Uterus (tissue), 4 donors: ENCODE results near the gene UQCR10. TPM values are rescaled to one million over a fixed set of nuclear protein-coding genes. Genes with fewer than 3 reads are reported as not detected.
A peak's percentile ranks its signal among the peaks of the same experiment; 100 is the strongest.

ENCODE experiments used
- DNase-seq, 2 donors: peaks; one replicate each; pipeline ENCODE4 v3.0.0-alpha.2; 2019 to 2020
- H3K27ac ChIP-seq, 2 donors: fragments of 200-600 bp; sonication (generic); 1 replicate in 1 of 2; 2 replicates in 1 of 2; pipeline ENCODE4 v1.5.1; 2016 to 2018
- H3K27me3 ChIP-seq, 2 donors: fragments of 200-600 bp; sonication (generic); one replicate each; pipeline ENCODE4 v1.5.1; 2018 to 2019; ENCODE audit warnings: control low read depth in 1 of 2
- H3K36me3 ChIP-seq, 2 donors: fragments of 200-600 bp; sonication (generic); one replicate each; pipeline ENCODE4 v1.5.1; 2019; ENCODE audit warnings: control low read depth in 1 of 2
- H3K4me1 ChIP-seq, 2 donors: fragments of 200-600 bp; sonication (generic); one replicate each; pipeline ENCODE4 v1.5.1; 2018 to 2019; ENCODE audit warnings: control low read depth in 1 of 2
- H3K4me3 ChIP-seq, 2 donors: fragments of 200-600 bp; sonication (generic); 1 replicate in 1 of 2; 2 replicates in 1 of 2; pipeline ENCODE4 v1.5.1; 2018 to 2019; ENCODE audit warnings: mild to moderate bottlenecking in 1 of 2
- H3K9me3 ChIP-seq, 2 donors: fragments of 200-600 bp; sonication (generic); one replicate each; pipeline ENCODE4 v1.5.1; 2019; ENCODE audit warnings: control low read depth in 1 of 2
- POLR2A ChIP-seq, 2 donors: fragments of 450-650 bp; IDR thresholded peaks; one replicate each; pipeline ENCODE4 v1.6.1; 2016; ENCODE audit warnings: antibody characterized with exemption in 2 of 2, mild to moderate bottlenecking in 1 of 2, moderate library complexity in 1 of 2
- intact Hi-C: fragments of 100-400 bp; cut with DNase I; formaldehyde crosslinking; loops from one replicate; pipeline ENCODE4 v1.15.1; 2023; ENCODE audit warnings: low total_unique reads
- total RNA-seq, 4 donors: library from RNA; depleted of rRNA in 3 of 4; stranded (reverse); fragments of >200 nt in 3 of 4; gene quantifications; one replicate each; pipeline versions ENCODE4 v1.1.0 to v1.2.4, GENCODE V29; 2014 to 2023
- TF ChIP-seq, protein P1 (sequence below), 4 experiments: fragments of 200-600 bp in 2 of 4; fragments of 450-650 bp in 2 of 4; sonication (generic) in 2 of 4; IDR thresholded peaks; one replicate each; pipeline ENCODE4 v1.5.1; 2016 to 2019; ENCODE audit warnings: antibody characterized with exemption in 4 of 4, mild to moderate bottlenecking in 2 of 4, moderate library complexity in 1 of 4
- donor health status: DM: yes; HTN: yes; CAD: no.

Gene UQCR10
- total RNA-seq, 4 donors from 2014 or later: 6.2 to 49.7 (median 41.7) TPM

GRCh38 chr22:29813563-29813962 lies 46.4 kb downstream of the UQCR10 start:
- H3K27me3 ChIP-seq: no peaks in the 10 kb centered on the region
- H3K9me3 ChIP-seq: no peaks in the 10 kb centered on the region
- H3K27ac ChIP-seq: no peak overlapping the region
- H3K36me3 ChIP-seq: no peaks in the 10 kb centered on the region
- intact Hi-C loops: no loop called here
- DNase-seq: no peak
- H3K4me1 ChIP-seq: no peaks in the 10 kb centered on the region
- TF ChIP-seq, protein P1, sequence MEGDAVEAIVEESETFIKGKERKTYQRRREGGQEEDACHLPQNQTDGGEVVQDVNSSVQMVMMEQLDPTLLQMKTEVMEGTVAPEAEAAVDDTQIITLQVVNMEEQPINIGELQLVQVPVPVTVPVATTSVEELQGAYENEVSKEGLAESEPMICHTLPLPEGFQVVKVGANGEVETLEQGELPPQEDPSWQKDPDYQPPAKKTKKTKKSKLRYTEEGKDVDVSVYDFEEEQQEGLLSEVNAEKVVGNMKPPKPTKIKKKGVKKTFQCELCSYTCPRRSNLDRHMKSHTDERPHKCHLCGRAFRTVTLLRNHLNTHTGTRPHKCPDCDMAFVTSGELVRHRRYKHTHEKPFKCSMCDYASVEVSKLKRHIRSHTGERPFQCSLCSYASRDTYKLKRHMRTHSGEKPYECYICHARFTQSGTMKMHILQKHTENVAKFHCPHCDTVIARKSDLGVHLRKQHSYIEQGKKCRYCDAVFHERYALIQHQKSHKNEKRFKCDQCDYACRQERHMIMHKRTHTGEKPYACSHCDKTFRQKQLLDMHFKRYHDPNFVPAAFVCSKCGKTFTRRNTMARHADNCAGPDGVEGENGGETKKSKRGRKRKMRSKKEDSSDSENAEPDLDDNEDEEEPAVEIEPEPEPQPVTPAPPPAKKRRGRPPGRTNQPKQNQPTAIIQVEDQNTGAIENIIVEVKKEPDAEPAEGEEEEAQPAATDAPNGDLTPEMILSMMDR (IDR thresholded peaks at IDR 0.05): no peak
- TF ChIP-seq POLR2A (IDR thresholded peaks at IDR 0.05): no peak
- H3K4me3 ChIP-seq: no peak overlapping the region

DNA sequence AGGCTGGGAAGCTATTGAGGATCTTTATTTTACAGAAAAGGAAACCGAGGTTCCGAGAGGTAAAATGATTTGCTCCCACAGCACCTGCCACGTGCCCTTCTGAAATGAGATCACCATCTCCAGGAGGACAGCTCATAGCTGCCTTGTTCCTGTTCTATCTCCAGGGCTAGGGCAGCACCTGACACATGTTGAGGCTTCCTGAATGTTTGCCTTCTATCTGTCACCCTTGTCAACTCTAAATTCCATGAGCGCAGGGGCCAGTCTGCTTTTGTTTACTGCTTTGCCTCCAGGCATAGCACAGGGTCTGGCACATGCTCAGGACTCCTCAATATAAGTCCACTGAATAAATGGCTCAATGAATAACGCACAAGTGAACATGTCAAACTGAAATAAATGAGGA lies 46.8 kb downstream of the UQCR10 start:
- Histone ChIP-seq H3K9me3 (no peaks in the 10 kb centered on the region), H3K4me1 (no peaks in the 10 kb centered on the region), H3K36me3 (no peaks in the 10 kb centered on the region), H3K4me3 (no peak overlapping the region), H3K27ac (no peak overlapping the region), H3K27me3 (no peaks in the 10 kb centered on the region)
- no peak for DNase-seq
- intact Hi-C loops: no loop called here
- TF ChIP-seq POLR2A (IDR thresholded peaks at IDR 0.05): no peak
- TF ChIP-seq, protein P1 (IDR thresholded peaks at IDR 0.05): no peak

- Histone ChIP-seq H3K27me3 (no peaks in the 10 kb centered on the region), H3K36me3 (no peaks in the 10 kb centered on the region), H3K4me3 (no peak overlapping the region), H3K27ac (no peak overlapping the region), H3K4me1 (no peaks in the 10 kb centered on the region), H3K9me3 (no peaks in the 10 kb centered on the region)
- no peak for DNase-seq
- TF ChIP-seq POLR2A (IDR thresholded peaks at IDR 0.05): no peak
- TF ChIP-seq, protein P1 (IDR thresholded peaks at IDR 0.05): no peak
- intact Hi-C loops: no loop called here
Observed at GRCh38 chr22:29815580-29815979, 48.4 kb downstream of the UQCR10 start.

- peak in 1 of 2 donors; percentile 45 for DNase-seq
- TF ChIP-seq POLR2A (IDR thresholded peaks at IDR 0.05): no peak
- TF ChIP-seq, protein P1 (IDR thresholded peaks at IDR 0.05): no peak
- no peak overlapping the region for H3K4me3 ChIP-seq
- no peaks in the 10 kb centered on the region for H3K9me3 ChIP-seq
- H3K27ac ChIP-seq: no peak overlapping the region
- H3K27me3 ChIP-seq: no peaks in the 10 kb centered on the region
- H3K36me3 ChIP-seq: no peaks in the 10 kb centered on the region
- H3K4me1 ChIP-seq: no peaks in the 10 kb centered on the region
- intact Hi-C loops: no loop called here
Observed at GRCh38 chr22:29816128-29816527, 49.0 kb downstream of the UQCR10 start.

DNA sequence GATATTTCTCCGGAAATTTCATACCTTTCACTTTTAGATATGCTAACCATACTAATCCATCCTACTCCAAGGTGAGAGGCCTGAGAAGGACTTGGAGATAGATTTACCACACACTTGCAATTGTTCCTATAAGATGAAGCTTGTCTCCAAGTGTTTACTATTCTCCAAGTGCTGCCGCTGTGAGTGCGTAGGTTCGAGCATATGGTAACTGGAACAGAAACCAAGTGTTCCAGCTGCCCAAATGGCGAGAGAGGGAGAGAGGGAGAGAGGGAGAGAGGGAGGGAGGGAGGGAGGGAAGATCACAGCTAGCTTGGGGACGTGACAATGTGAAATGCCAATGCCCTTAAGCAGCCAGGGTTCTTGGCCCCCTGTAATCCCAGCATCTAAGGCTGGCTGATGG lies 49.4 kb downstream of the UQCR10 start:
- Histone ChIP-seq H3K4me1 (no peaks in the 10 kb centered on the region), H3K4me3 (no peak overlapping the region), H3K36me3 (no peaks in the 10 kb centered on the region), H3K27ac (no peak overlapping the region), H3K27me3 (no peaks in the 10 kb centered on the region), H3K9me3 (no peaks in the 10 kb centered on the region)
- intact Hi-C loops: no loop called here
- no peak for DNase-seq
- TF ChIP-seq POLR2A (IDR thresholded peaks at IDR 0.05): no peak
- TF ChIP-seq, protein P1 (IDR thresholded peaks at IDR 0.05): no peak
